ENCODE data around the gene CACNA1A.
"Not testable (repeated sequence)": the region's sequence is repeated elsewhere in the genome, so short reads cannot be mapped to it uniquely, and the experiment has no call there.

Gene CACNA1A

GRCh38 chr19:13366529-13367143 lies 139.6 kb downstream of the CACNA1A start:
- no peak for DNase-seq (ENCODE audit: low spot score)

- no peak for DNase-seq (ENCODE audit: low spot score)
Observed at GRCh38 chr19:13363954-13364353, 142.3 kb downstream of the CACNA1A start.

- DNase-seq (ENCODE audit: low spot score): no peak
Observed at GRCh38 chr19:13363245-13363644, 143.0 kb downstream of the CACNA1A start.

- DNase-seq (ENCODE audit: low spot score): no peak
Observed at GRCh38 chr19:13362668-13363067, 143.6 kb downstream of the CACNA1A start.

- DNase-seq (ENCODE audit: low spot score): not testable (repeated sequence)
Observed at GRCh38 chr19:13361726-13362125, 144.6 kb downstream of the CACNA1A start.

- DNase-seq (ENCODE audit: low spot score): no peak
Observed at GRCh38 chr19:13356686-13357280, 149.5 kb downstream of the CACNA1A start.

- DNase-seq (ENCODE audit: low spot score): no peak
Observed at GRCh38 chr19:13356185-13356584, 150.1 kb downstream of the CACNA1A start.

- DNase-seq (ENCODE audit: low spot score): no peak
Observed at GRCh38 chr19:13355356-13355755, 150.9 kb downstream of the CACNA1A start.

GRCh38 chr19:13353625-13354024 lies 152.7 kb downstream of the CACNA1A start:
- DNase-seq (ENCODE audit: low spot score): no peak

GRCh38 chr19:13350759-13351158 lies 155.5 kb downstream of the CACNA1A start:
- DNase-seq (ENCODE audit: low spot score): no peak

GRCh38 chr19:13350072-13350471 lies 156.2 kb downstream of the CACNA1A start:
- DNase-seq (ENCODE audit: low spot score): no peak

- DNase-seq (ENCODE audit: low spot score): no peak
Observed at GRCh38 chr19:13347367-13347766, 158.9 kb downstream of the CACNA1A start.

GRCh38 chr19:13343514-13343913 lies 162.8 kb downstream of the CACNA1A start:
- DNase-seq (ENCODE audit: low spot score): no peak

- no peak for DNase-seq (ENCODE audit: low spot score)
Observed at GRCh38 chr19:13342672-13343071, 163.6 kb downstream of the CACNA1A start.

- DNase-seq (ENCODE audit: low spot score): no peak
Observed at GRCh38 chr19:13339869-13340268, 166.4 kb downstream of the CACNA1A start.

- DNase-seq (ENCODE audit: low spot score): no peak
Observed at GRCh38 chr19:13337181-13337580, 169.1 kb downstream of the CACNA1A start.

GRCh38 chr19:13334801-13335481 lies 171.3 kb downstream of the CACNA1A start:
- no peak for DNase-seq (ENCODE audit: low spot score)

- no peak for DNase-seq (ENCODE audit: low spot score)
Observed at GRCh38 chr19:13330285-13330684, 176.0 kb downstream of the CACNA1A start.

GRCh38 chr19:13329766-13330165 lies 176.5 kb downstream of the CACNA1A start:
- no peak for DNase-seq (ENCODE audit: low spot score)

- no peak for DNase-seq (ENCODE audit: low spot score)
Observed at GRCh38 chr19:13328241-13328640, 178.0 kb downstream of the CACNA1A start.

- no peak for DNase-seq (ENCODE audit: low spot score)
Observed at GRCh38 chr19:13319526-13319925, 186.8 kb downstream of the CACNA1A start.

GRCh38 chr19:13318190-13318589 lies 188.1 kb downstream of the CACNA1A start:
- no peak for DNase-seq (ENCODE audit: low spot score)

- no peak for DNase-seq (ENCODE audit: low spot score)
Observed at GRCh38 chr19:13315495-13315894, 190.8 kb downstream of the CACNA1A start.

- DNase-seq (ENCODE audit: low spot score): no peak
Observed at GRCh38 chr19:13314761-13315160, 191.5 kb downstream of the CACNA1A start.

All from ecto neural progenitor cell (in vitro differentiated cells).